HG03097 (cell line): Measurements from ENCODE around the gene ASPRV1.
"Not testable (repeated sequence)": the region's sequence is repeated elsewhere in the genome, so short reads cannot be mapped to it uniquely, and the experiment has no call there.

Source experiments
- ATAC-seq: cut with Tn5 transposase; IDR thresholded peaks from one replicate; pipeline ENCODE4 v1.9.1; 2021; ENCODE audit not compliant: unreplicated experiment, low FRiP score

Gene ASPRV1

DNA sequence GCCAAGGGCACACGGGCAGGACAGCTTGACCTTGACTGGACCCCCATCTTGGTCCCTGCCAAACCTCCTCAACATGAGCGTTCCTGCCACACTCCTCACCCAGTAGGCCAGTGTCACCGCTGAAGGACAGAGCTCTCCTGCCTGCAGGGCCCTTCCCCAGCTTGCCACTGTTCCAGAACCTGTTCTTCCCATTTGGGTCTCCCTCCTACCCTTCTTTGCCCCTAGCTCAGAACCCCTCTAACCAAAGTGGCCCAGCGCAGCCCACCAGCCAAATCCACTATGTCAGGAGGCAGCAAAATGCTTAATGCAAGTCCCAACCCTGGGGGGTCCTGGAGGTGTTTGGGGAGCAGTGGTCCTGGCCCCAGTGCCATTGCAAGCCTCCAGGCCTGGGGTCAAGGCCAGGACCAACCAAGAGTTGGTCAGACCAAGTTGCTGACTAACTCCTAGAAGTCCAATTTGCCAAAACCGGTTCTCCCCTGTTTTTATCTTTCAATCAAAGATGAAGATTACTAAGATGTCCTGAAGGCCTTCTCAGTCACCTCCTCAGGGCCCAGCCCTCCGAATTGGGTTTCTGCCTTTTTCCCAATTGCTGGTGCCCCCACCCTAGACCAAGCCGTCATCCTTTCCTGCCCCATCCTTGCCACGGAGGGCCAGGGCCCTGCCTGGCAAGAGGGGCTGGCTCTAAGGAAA is 4.5 kb upstream of the ASPRV1 start:
- no peak for ATAC-seq

DNA sequence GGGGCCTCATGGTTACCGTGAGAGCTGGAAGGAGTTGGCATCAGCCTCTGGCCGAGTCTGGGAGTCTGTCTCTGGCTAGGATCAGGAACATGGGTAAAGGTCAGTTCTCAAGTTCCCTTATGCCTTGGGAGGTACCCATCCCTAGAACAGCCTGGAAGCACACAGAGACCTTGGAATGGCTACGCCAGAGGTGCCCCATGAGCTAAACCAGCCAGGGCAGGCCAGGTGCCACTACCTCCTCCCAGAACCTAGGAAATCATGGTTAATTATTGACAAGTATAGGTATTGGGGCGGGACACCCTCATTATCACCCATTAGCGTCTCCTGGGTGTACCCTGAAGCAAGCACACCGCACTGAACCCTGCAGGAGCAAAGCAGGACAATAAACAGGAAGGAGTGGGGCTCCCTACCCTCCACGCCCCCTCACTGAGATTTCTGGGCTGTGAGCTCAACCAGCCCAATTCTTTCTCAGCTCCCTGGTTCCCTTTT is 3.0 kb upstream of the ASPRV1 start:
- no peak for ATAC-seq

DNA sequence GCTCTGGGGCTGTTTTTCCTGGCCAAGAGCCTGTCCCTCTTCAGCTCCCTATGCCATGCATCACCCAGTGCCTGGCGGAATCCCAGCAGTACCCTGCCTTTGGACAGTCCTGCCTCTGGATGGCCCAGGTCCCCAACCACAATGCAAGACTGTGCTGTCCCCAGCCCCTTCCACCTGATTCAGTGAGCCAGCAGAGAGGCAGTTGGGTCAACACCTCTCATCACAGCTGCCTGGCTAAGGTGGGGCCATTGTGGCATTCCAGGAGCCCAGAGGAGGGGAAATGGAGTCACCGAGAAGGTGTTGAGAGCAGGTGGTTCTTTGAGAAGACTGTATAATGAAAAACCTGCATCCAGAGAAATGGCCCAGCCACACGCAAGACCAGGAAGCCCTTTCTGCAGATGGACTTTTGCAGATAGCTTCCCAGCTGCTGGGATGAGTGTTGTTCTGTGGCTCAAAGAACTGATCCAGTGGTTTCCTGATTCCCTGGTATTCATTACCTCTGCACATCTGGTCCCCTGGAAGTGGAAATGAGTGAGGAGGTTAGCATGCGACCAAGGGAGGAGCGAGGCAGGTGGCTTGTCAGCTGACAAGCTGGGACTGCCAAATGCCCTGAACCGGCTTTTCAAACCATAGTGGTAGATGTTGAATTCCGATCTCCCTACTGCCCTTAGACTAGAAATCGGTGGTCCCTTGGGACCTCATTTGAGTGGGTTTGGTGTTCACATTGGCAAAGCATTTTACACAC is 1.7 kb upstream of the ASPRV1 start:
- ATAC-seq: no peak

DNA sequence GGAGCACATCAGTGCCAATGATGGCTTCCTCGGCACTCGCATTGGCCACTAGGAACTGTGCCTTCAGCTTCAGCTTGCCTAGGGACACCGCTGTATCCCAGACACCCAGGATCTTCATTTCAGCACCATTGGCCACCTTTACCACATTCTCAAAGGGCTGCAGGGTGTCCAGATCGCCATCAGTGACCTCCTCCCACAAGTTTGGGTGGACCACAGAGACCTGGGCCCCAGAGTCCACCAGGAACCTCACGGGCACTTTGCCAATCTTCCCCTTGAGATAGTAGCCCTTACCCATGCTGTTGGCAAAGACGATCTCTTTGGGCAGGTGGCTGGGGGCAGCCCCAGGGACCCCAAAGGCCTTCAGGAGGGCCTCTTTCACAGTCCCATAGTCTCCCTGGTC is 610 bp downstream of the ASPRV1 start:
- ATAC-seq: no peak

DNA sequence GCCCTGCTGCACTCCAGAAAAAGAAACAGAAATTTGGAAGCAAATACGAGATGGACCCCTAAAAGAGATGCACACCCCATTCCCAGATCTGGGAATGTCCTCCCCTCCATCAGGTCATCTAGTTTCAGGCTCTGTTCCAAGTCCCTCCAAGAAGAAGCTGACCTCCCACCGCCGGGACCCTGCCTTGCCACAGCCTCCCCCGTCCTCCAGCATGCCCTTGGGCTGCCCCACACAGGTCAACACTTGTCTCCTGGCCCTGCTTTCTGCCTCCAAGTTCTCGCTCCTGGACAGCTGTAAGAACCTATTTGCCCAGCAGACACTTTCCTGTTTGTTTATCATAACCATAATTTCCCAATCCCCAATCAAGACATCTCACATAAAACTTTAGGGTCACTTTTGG is 2.0 kb downstream of the ASPRV1 start:
- no peak for ATAC-seq

DNA sequence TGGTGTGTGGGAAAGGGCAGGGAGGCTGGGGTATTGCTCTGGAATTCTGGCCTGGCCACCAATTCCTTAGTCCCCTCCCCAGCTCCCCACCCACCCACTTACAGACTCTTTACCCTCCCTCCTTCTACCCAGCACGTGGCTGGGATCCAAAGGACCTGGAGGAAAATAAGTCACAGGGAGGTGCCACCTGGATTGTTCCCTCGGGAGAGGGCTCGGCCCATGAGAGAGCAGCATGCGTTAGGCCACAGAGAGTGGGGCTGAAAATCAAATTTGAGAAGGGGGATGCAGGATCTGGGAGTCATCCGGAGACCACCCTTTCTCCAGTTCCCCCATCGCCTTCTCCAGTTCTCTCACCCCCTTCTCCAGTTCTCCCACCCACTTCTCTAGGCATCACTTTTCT is 3.0 kb downstream of the ASPRV1 start:
- ATAC-seq: no peak

DNA sequence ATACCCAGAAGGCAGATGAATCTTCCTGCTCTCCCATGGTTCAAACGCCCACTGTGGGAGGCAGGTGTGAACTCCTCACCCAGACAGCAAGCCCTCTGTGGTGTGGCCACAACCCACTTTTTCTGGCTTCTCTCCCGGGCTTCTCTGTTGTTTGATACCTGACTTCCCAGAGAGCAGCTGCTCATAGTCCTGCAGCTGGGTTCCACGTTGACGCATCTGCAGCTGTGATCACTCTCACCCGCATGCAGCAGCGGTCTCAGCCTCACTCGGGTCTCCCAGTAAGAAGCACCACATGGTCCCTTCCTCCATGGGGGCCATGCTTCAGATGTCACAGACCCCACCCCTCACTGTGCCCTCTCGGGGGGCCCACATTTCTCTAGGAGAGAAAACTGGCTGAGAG is 3.5 kb downstream of the ASPRV1 start:
- no peak for ATAC-seq

DNA sequence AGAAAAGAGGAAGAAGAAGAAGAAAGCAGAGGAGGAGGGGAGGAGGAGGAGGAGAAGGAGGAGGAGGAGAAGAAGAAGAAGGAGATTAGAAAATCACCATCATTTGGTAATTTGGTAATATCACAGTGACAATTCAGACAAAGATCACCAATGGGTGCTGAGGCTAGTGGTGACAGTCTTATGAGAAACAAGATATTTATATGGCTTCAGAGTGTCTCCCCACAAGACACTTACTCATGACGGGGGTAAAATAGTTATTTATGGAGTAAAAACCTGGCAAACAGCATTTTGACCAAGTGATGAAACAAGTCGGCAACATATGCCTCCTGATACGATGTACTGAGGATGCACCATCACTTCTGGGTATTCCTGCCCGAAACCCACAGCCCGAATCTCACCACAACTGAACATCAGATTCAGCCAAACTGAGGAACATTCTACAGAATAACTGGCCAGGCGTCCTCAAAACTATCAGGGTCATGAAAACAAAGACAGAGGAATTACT is 4.9 kb downstream of the ASPRV1 start:
- no peak for ATAC-seq

DNA sequence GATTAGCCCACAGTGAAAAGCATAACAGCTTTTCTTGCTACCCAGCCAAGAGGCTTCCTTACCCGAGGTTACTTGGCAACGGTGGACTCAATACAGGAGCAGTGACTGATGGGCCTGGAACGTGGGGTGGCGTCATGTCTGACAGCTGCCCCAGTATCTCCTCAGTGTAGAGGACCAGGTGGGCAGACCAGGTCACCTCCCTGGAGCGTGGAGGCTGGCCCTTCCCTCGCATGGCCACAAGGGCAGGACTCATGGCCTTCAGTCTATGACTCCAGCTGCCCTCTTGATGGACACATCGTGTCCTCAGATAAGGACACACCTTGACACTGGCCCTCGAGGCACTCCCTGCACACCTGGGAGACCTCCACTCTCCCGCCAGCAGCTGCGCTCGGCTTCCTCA is 6.4 kb downstream of the ASPRV1 start:
- no peak for ATAC-seq

DNA sequence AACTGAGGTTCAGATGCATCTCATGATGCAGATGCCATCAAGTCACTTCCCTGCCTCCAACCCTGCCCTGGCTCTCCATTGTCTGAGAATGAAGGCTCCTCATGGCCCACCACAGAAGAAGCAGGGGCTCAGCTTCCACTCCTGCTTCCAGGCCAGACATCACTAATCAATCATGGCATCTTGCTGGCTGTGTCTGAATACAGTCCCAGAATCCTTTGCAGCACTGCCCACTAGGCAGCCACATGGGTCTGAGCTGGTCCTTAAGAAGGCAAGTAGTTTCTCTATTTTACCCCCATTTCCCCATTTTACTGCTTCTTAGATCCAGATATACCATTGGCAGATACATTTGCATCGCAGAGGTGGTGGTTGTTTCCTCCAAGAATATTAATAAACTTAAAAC is 7.3 kb downstream of the ASPRV1 start:
- no peak for ATAC-seq

DNA sequence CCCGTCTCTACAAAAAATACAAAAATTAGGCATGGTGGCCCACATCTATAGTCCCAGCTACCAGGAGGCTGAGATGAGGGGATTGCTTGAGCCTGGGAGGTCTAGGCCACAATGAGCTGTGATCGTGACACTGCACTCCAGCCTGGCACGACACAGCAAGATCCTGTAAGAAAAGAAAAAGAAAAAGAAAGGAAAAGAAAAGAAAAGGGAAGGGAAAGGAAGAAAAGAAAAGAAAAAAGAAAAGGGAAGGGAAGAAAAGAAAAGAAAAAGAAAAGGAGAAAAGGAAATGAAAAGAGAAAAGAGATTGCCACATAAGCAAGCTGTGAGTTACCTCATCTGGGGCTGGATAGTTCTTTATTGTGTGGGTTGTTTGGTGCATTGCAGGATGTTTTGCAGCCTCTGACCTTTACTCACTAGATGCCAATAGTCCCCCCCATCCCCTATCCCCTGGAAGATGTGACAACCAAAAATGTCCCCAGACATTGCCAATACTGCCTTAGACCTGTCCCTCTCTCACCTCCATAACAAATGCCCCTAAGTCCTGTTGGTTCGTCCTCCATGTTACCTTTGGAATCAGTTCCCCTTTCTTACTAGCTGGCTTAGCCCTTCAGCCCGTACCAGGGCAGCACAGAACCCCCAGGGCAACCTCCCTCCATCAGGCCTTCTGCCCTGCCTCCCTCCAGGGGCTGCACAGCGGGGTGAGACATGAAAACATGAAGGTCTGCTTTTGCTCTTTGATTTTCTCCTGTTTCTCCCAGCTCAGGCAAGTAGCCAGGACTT is 8.9 kb downstream of the ASPRV1 start:
- no peak for ATAC-seq

DNA sequence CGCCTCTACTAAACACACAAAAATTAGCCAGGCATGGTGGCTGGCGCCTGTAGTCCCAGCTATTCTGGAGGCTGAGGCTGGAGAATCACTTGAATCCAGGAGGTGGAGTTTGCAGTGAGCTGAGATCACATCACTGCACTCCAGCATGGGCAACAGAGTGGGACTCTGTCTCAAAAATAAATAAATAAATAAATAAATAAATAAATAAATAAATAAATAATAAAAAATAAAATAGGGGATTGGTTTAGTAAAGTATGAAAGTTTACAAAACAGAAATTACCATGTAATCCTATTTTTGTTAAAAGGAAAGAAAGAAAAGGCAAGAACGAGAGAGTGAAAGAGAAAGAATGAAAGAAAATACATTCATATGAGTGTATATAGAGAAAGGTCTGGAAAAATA is 10.8 kb downstream of the ASPRV1 start:
- ATAC-seq: not testable (repeated sequence)

DNA sequence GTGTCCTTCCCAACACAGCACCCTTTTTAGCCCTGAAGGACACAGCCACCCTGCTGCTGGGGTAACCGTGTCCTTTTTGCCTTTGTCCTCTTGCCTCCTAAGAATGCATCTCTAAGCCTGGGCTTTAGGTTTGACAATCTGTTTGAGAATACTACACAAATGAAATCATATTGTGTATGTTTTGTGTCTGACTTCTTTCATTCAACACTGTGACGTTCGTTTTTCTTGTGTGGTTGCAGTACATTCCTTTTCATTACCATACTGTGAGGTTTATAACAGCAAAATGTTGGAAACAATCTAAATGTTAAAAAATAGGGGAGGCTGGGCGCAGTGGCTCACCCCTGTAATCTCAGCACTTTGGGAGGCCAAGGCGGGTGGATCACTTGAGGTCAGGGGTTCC is 11.2 kb downstream of the ASPRV1 start:
- no peak for ATAC-seq

DNA sequence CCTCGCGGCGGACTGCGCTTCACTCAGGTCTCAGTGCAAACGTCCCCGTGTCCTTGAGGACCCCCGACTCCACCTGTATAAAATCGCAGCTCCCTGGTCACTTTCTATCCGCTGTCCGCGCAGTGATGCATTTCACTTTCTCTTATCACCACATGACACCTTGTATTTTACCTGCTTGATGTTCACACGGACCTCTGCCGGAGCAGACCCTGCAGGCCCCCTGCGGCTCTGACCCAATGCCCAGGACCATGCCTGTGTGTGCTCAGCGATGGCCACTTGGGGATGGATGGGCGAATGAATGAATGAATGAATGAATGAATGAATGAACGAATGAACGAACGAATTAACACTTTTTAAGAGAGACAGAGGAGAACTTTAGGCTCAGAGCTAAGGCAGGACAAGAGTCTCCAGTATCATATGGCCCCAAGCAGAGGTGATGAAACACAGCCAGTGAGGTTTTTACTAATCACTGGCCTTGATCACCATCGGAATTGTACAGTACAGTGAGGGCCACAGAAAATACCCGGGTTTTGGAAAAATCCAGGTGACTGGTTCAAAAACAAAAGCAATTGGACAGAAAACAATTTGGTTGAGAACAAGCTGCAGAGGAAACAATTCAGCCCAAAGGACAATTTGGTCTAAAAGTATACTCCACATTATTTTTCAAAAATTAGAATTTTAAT is 12.3 kb downstream of the ASPRV1 start:
- ATAC-seq: no peak

DNA sequence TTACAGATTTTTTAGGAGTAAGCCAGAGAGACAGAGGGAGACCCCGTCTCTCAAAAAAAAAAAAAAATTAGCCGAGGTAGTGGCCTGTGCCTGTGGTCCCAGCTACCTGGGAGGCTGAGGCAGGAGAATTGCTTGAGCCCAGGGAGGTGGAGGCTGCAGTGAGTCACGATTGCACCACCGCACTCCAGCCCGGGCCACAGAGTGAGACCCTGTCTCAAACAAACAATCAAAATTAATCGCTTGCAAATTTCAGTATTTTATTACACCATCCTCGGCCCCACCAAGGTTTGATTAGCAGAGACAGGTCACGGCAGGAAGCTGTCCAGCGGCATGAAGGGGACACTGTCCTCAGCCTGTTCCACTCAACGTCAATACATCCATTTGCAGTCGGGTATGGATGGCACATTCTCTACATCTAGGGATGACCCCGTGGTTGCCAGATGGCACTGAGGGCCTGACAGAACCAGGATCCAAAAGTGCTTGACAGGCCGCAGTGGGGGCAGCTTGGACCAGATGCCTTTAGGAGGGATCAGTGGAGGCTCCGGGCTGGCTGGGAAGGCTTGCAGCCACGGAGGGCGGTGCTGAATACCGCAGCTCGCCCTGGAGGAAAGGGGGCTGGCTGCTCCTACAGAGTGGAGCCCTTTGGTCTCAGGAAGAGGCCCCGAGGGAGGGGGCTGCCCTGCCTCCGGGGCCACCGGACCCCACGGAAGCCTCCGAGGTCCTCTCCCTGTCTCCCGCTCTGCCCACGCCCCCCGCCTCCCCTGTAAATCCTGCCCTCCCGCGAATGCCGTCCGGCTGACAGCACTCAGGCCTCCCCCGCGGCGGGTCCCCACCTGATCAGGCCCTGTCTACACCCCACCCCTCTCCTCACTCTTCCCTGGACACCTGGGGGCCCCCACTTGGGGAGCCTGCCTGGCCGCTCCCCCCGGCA is 13.1 kb downstream of the ASPRV1 start:
- no peak for ATAC-seq

DNA sequence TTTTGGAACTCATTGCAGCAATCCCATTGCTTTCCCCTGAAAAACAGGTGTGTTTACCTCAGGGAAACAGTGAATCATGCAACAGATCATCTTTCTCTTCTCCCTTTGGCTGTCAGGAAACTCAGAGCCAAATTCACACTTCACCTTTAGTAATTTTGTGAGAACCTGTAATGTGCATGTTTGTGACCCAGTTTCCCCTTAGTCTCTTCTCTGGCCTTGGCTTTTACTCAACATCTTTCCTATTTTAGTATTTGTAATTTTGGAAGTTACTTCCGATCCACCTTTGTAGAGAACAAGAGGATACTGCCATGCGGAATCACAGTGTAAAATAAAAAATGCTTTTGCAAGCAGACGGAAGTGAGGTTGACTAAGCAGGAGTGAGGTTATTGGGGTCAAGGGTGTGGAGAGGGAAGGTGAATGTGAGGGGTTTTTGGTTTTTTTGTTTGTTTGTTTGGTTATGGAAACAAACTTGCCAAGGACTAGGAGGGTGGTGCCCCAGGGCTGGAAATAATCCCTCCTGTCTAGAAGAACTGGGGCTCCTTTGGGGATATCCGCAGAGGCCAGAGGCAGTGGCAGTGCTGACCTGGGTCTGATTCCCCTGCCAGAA is 14.0 kb downstream of the ASPRV1 start:
- no peak for ATAC-seq

DNA sequence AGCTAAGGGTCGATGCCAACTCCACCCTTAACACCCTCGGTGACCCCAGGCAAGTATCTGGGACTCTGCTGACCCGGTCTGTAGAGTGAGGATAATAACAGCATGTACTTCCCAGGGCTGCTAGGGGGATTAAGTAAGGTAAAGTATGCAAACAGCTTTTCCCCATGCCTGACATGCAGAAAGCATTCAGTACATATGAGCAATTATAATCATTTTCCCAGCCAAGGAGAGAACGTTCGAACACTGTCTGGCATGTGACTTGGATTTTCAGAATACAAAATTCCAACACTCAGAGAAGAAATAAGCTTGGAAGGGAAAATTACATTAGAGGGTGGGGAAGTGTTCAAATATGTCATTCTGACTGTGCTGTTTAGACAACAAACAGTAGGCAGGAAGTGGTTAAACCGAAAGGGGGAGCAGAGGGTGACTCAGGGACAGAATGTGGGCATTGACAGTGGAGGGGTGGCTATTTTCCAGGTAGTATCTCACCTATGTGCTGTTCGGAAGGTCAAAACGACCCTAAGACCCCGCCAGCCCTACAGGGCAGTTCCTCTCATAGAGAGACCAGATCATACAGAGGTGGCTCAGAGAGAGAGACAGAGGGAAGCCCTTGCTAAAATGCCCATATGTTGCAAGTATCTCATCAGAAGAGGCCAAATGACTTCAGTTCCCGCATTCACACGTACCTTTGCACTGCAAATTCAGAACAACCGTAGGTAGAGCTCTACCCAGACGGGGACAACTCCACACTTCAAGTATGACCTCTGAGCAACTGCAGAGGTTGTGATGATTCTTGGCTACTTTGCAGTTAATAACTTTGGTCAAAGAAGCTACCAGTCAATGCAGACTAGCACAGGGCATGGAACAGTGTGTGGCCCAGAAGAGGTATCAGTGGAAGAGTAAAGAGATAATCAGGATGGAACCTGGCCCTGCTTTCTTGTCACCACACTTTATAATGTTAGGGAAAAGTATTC is 14.8 kb downstream of the ASPRV1 start:
- ATAC-seq: peak; percentile 76

DNA sequence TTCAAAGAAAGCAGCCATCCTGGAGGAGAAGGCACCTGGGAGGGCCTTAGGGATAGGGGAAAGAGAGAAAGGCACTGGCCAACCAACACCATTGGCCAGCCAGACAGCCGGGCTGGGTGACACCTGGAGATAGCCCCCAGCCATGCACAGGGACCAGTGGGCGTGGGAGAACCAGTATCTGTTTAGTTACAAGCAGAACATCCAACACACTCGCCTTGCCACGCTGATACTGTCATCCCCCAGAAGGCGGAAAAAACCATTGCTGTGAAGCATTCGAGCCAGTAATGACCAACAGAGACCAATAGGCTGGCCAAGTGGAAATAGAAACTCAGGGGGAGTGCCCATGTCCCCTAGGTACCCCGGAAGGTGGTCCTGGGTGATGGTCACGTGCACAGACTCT is 15.5 kb downstream of the ASPRV1 start:
- ATAC-seq: no peak
